ENCODE data around the gene DEGS1. TPM values are rescaled to one million over a fixed set of nuclear protein-coding genes. Genes with fewer than 3 reads are reported as not detected.

Gene DEGS1
- 127 to 155 TPM (median 135 TPM) in 5 replicates for total RNA-seq (2022; extraction: Qiagen RNA extraction)

DNA sequence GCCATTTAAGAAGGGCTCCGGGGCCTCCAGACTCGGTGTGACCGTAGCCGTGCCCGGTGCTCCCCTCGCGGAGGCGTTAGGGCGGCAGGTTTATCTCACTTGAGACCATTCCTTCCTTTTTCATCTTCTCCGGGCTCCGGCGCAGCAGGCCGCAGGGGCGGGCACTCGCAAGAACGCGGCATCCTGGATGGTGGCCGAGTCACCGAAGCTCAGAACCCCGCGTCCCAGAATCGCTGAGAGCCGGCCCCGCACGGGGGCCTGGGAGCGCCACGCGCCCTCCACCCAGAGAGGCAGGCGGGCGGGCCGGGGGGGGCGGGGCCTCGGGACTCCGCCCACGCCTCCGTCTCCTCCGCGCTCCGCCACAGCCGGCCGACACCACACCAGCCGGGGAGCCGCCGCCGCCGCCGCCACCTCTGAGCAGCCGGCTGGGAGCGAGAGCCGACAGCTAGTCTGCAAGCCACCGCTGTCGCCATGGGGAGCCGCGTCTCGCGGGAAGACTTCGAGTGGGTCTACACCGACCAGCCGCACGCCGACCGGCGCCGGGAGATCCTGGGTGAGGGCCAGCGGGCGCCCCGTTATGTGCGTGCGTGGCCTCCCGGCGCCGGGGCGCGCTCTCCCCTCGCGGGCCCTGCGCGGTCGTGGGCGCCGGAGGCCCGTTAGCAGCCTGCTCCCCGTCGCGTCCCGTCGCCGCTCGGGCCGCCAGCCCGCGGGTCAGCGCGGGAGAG is at the start of gene DEGS1:
Gene DEGS1, plus strand, starts transcription at position 375 of the 725 bp plus-strand sequence. Its CDS starts 97 bp downstream, at position 472.

Other genes with a start within 250 kb of the DEGS1 start
- gene FBXO28, start 69.1 kb upstream of the DEGS1 start, total RNA-seq (2022; extraction: Qiagen RNA extraction): 22.6 to 30.9 TPM (median 26.9 TPM) in 5 replicates
- gene NVL, start 146.9 kb downstream of the DEGS1 start, total RNA-seq (2022; extraction: Qiagen RNA extraction): 17.8 to 22.1 TPM (median 20.6 TPM) in 5 replicates
- 88.6 to 113 TPM (median 108 TPM) in 5 replicates for gene CNIH4, start 173.6 kb downstream of the DEGS1 start, total RNA-seq (2022; extraction: Qiagen RNA extraction)